ENCODE data around the gene RTEL1. TPM values are rescaled to one million over a fixed set of nuclear protein-coding genes. Genes with fewer than 3 reads are reported as not detected.

RTEL1 gene
- total and polyA plus RNA-seq, 9 of the 15 experiments (the other 6 are each of a cell fraction or from before 2014, with no cell fraction given): 0.36 to 61.0 (median 17.9) TPM

GRCh38 chr20:63657937-63658748, at the start of gene RTEL1 (continued):
- no peak for TF ChIP-seq TGIF2 (CRISPR knock-in tag; IDR thresholded peaks at IDR 0.05)
- no peak for TF ChIP-seq DLX4 (CRISPR knock-in tag; IDR thresholded peaks at IDR 0.05)
- peak; percentile 82 for TF ChIP-seq CREM (IDR thresholded peaks at IDR 0.05; ENCODE audit: low read depth)
- TF ChIP-seq TAF15 (IDR thresholded peaks at IDR 0.05; ENCODE audit: low read depth, low read length): no peak
- no peak for TF ChIP-seq HDGF (IDR thresholded peaks at IDR 0.05)
- no peak for TF ChIP-seq BRCA1 (IDR thresholded peaks at IDR 0.05)
- no peak for TF ChIP-seq BRCA1 (CRISPR knock-in tag; IDR thresholded peaks at IDR 0.05)
- TF ChIP-seq ZBTB8A (IDR thresholded peaks at IDR 0.05; ENCODE audit: partially characterized antibody): no peak
- TF ChIP-seq FOXA1 (IDR thresholded peaks at IDR 0.05; ENCODE audit: borderline replicate concordance): no peak
- TF ChIP-seq HMBOX1 (IDR thresholded peaks at IDR 0.05): no peak
- TF ChIP-seq ZKSCAN1 (IDR thresholded peaks at IDR 0.05; ENCODE audit: low read depth, low read length): no peak; the same call in 1 of the 2 replicates
- TF ChIP-seq NFATC3 (IDR thresholded peaks at IDR 0.05): no peak
- peak; percentile 99 to 100 (median 99) for TF ChIP-seq ZBTB11 (CRISPR knock-in tag; IDR thresholded peaks at IDR 0.05)
- TF ChIP-seq ZNF165 (CRISPR knock-in tag; IDR thresholded peaks at IDR 0.05; ENCODE audit: borderline replicate concordance): 0 out of 2 replicates have a peak, but pooled peaks have one; percentile 41
- TF ChIP-seq CHD2 (IDR thresholded peaks at IDR 0.05; ENCODE audit: low read depth, low read length): 0 out of 2 replicates have a peak, but pooled peaks have one; percentile 7
- TF ChIP-seq CC2D1A (IDR thresholded peaks at IDR 0.05): peak; percentile 61
- no peak for TF ChIP-seq ERF (CRISPR knock-in tag; IDR thresholded peaks at IDR 0.05)
- TF ChIP-seq PCBP1 (IDR thresholded peaks at IDR 0.05; ENCODE audit: low read depth, low read length, poor library complexity, severe bottlenecking): peak; percentile 84
- peak; percentile 90 for TF ChIP-seq TOE1 (IDR thresholded peaks at IDR 0.05; ENCODE audit: borderline replicate concordance)
- no peak for TF ChIP-seq TOE1 (CRISPR knock-in tag; IDR thresholded peaks at IDR 0.05; ENCODE audit: borderline replicate concordance, low read depth)
- peak; percentile 77; the same call in 1 of the 2 replicates for TF ChIP-seq RNF2 (IDR thresholded peaks at IDR 0.05)
- no peak for TF ChIP-seq KDM1A (IDR thresholded peaks at IDR 0.05)
- TF ChIP-seq ZSCAN32 (CRISPR knock-in tag; IDR thresholded peaks at IDR 0.05): no peak
- TF ChIP-seq MTA1 (IDR thresholded peaks at IDR 0.05; ENCODE audit: borderline replicate concordance): no peak
